Uterus (tissue), 2 donors: ENCODE measurements around the gene LRP11.
"Not testable (repeated sequence)": the region's sequence is repeated elsewhere in the genome, so short reads cannot be mapped to it uniquely, and the experiment has no call there.

Experiments used
- POLR2A ChIP-seq, 2 donors: fragments of 450-650 bp; IDR thresholded peaks; one replicate each; pipeline ENCODE4 v1.6.1; 2016; ENCODE audit warnings: antibody characterized with exemption in 2 of 2, mild to moderate bottlenecking in 1 of 2, moderate library complexity in 1 of 2
- TF ChIP-seq, protein P1 (sequence below), 4 experiments: fragments of 200-600 bp in 2 of 4; fragments of 450-650 bp in 2 of 4; sonication (generic) in 2 of 4; IDR thresholded peaks; one replicate each; pipeline ENCODE4 v1.5.1; 2016 to 2019; ENCODE audit warnings: antibody characterized with exemption in 4 of 4, mild to moderate bottlenecking in 2 of 4, moderate library complexity in 1 of 4

- TF ChIP-seq, protein P1, sequence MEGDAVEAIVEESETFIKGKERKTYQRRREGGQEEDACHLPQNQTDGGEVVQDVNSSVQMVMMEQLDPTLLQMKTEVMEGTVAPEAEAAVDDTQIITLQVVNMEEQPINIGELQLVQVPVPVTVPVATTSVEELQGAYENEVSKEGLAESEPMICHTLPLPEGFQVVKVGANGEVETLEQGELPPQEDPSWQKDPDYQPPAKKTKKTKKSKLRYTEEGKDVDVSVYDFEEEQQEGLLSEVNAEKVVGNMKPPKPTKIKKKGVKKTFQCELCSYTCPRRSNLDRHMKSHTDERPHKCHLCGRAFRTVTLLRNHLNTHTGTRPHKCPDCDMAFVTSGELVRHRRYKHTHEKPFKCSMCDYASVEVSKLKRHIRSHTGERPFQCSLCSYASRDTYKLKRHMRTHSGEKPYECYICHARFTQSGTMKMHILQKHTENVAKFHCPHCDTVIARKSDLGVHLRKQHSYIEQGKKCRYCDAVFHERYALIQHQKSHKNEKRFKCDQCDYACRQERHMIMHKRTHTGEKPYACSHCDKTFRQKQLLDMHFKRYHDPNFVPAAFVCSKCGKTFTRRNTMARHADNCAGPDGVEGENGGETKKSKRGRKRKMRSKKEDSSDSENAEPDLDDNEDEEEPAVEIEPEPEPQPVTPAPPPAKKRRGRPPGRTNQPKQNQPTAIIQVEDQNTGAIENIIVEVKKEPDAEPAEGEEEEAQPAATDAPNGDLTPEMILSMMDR (IDR thresholded peaks at IDR 0.05): not testable (repeated sequence)
- TF ChIP-seq POLR2A (IDR thresholded peaks at IDR 0.05): not testable (repeated sequence)
These were observed 10.1 kb downstream of the LRP11 start for GRCh38 chr6:149854017-149854416.
